ENCODE results near the gene CSNK1G1. TPM values are rescaled to one million over a fixed set of nuclear protein-coding genes. Genes with fewer than 3 reads are reported as not detected.

The CSNK1G1 gene
- total RNA-seq, 4 donors from 2014 or later, result 16.5 to 41.8 (median 33.3) TPM

GRCh38 chr15:64285871-64286270, 70.1 kb downstream of the CSNK1G1 start:
- Histone ChIP-seq H3K9me3 (no peaks in the 10 kb centered on the region), H3K4me3 (no peak overlapping the region), H3K4me1 (no peaks in the 10 kb centered on the region), H3K36me3 (no peaks in the 10 kb centered on the region), H3K27me3 (no peaks in the 10 kb centered on the region), H3K27ac (peak overlapping the region in 1 of 2 donors; percentile 17)
- no peak for DNase-seq
- TF ChIP-seq CTCF (IDR thresholded peaks at IDR 0.05) (no peak), POLR2A (IDR thresholded peaks at IDR 0.05) (no peak)
- intact Hi-C loops (cut with DNase I; ENCODE audit: low total_unique reads), result no loop called here

GRCh38 chr15:64285150-64285549, 70.8 kb downstream of the CSNK1G1 start:
- no peak for TF ChIP-seq POLR2A (IDR thresholded peaks at IDR 0.05)
- TF ChIP-seq CTCF (IDR thresholded peaks at IDR 0.05), result no peak
- Histone ChIP-seq H3K4me3 (no peak overlapping the region), H3K36me3 (no peaks in the 10 kb centered on the region), H3K4me1 (no peaks in the 10 kb centered on the region), H3K9me3 (no peaks in the 10 kb centered on the region), H3K27ac (peak overlapping the region in 1 of 2 donors; percentile 17), H3K27me3 (no peaks in the 10 kb centered on the region)
- intact Hi-C loops (cut with DNase I; ENCODE audit: low total_unique reads), result no loop called here
- DNase-seq, result no peak

- no peak overlapping the region for H3K4me3 ChIP-seq
- H3K36me3 ChIP-seq, result no peaks in the 10 kb centered on the region
- intact Hi-C loops (cut with DNase I; ENCODE audit: low total_unique reads), result no loop called here
- DNase-seq, result no peak
- TF ChIP-seq CTCF (IDR thresholded peaks at IDR 0.05), result no peak
- TF ChIP-seq POLR2A (IDR thresholded peaks at IDR 0.05), result no peak
- no peaks in the 10 kb centered on the region for H3K27me3 ChIP-seq
- no peaks in the 10 kb centered on the region for H3K4me1 ChIP-seq
- H3K9me3 ChIP-seq, result no peaks in the 10 kb centered on the region
- no peak overlapping the region for H3K27ac ChIP-seq
Observed at GRCh38 chr15:64284042-64284441, 71.9 kb downstream of the CSNK1G1 start.

- H3K4me3 ChIP-seq, result no peak overlapping the region
- no peaks in the 10 kb centered on the region for H3K36me3 ChIP-seq
- no peaks in the 10 kb centered on the region for H3K9me3 ChIP-seq
- DNase-seq, result no peak
- no peaks in the 10 kb centered on the region for H3K4me1 ChIP-seq
- no peaks in the 10 kb centered on the region for H3K27me3 ChIP-seq
- H3K27ac ChIP-seq, result no peak overlapping the region
- intact Hi-C loops (cut with DNase I; ENCODE audit: low total_unique reads), result no loop called here
- TF ChIP-seq POLR2A (IDR thresholded peaks at IDR 0.05), result no peak
- TF ChIP-seq CTCF (IDR thresholded peaks at IDR 0.05), result no peak
Observed at GRCh38 chr15:64282701-64283100, 73.3 kb downstream of the CSNK1G1 start.

- H3K4me3 ChIP-seq, result no peak overlapping the region
- no peak overlapping the region for H3K27ac ChIP-seq
- H3K9me3 ChIP-seq, result no peaks in the 10 kb centered on the region
- H3K36me3 ChIP-seq, result no peaks in the 10 kb centered on the region
- TF ChIP-seq CTCF (IDR thresholded peaks at IDR 0.05), result no peak
- no peak for TF ChIP-seq POLR2A (IDR thresholded peaks at IDR 0.05)
- intact Hi-C loops (cut with DNase I; ENCODE audit: low total_unique reads), result no loop called here
- no peaks in the 10 kb centered on the region for H3K27me3 ChIP-seq
- no peaks in the 10 kb centered on the region for H3K4me1 ChIP-seq
- no peak for DNase-seq
Observed at GRCh38 chr15:64279131-64279530, 76.8 kb downstream of the CSNK1G1 start.

Data from uterus (tissue), 4 donors.